HCT116 (cell line): ENCODE data around the gene DELE1. TPM values are rescaled to one million over a fixed set of nuclear protein-coding genes. Genes with fewer than 3 reads are reported as not detected.

Experiments
- ATAC-seq: fragments of 200-7000 bp; cut with Tn5 transposase; 2 replicates; pipeline ENCODE4 v1.9.1; 2020; ENCODE audit warnings: mild to moderate bottlenecking, moderate library complexity
- BruUV-seq: library from RNA; stranded (reverse); fragments of 400-500 nt; replicated peaks from 2 replicates; lab custom pipeline; 2021; lab: Mats Ljungman, UMichigan
- CTCF ChIA-PET: fragments of 300-600 bp; sonication (Branson Sonifier 250); formaldehyde crosslinking; loops from one replicate; lab custom pipeline; 2021; ENCODE audit warnings: antibody characterized with exemption; lab: Charles Lee
- POLR2A ChIA-PET: fragments of 300-600, 350-600 bp; sonication (Branson Sonifier 250); formaldehyde crosslinking; loops from one replicate; lab custom pipeline; 2021; ENCODE audit warnings: antibody characterized with exemption; lab: Charles Lee
- RAD21 ChIA-PET, 2 experiments: fragments of 300-600 bp; sonication (Branson Sonifier 250); formaldehyde crosslinking; loops; one replicate each; lab custom pipeline; 2023; ENCODE audit warnings: low total read pairs in 2 of 2; ENCODE audit not compliant: uncharacterized antibody in 2 of 2, unreplicated experiment in 2 of 2, low non-redundant PET in 1 of 2; lab: Charles Lee
- DNase-seq: peaks from one replicate; pipeline ENCODE4 v3.0.0-alpha.2; 2010; ENCODE audit warnings: low read depth, low spot score
- H2AFZ ChIP-seq: fragments of 200-600 bp; shearing (Covaris generic), sonication (generic); 2 replicates; pipeline ENCODE4 v1.6.1; 2017; ENCODE audit warnings: low read depth, mixed run types, mixed read lengths, antibody characterized with exemption, low read length; ENCODE audit not compliant: poor library complexity, severe bottlenecking
- H3K27ac ChIP-seq: 2 replicates; pipeline ENCODE4 v1.5.1; 2012; ENCODE audit warnings: low read depth, low read length
- H3K27me3 ChIP-seq: fragments of 200-600 bp; sonication (generic); 2 replicates; pipeline ENCODE4 v1.6.1; 2016; ENCODE audit warnings: mixed run types, low read length, mixed read lengths; ENCODE audit not compliant: insufficient read depth
- H3K36me3 ChIP-seq, 2 experiments: fragments of 200-500 bp in 1 of 2; fragments of 200-600 bp in 1 of 2; sonication (Bioruptor generic) in 1 of 2; sonication (generic) in 1 of 2; 2 replicates each; pipeline versions ENCODE4 v1.5.1 to v1.6.1; 2014 to 2016; ENCODE audit warnings: low read length in 2 of 2, inconsistent platforms in 1 of 2, mixed read lengths in 1 of 2, mixed run types in 1 of 2; ENCODE audit not compliant: insufficient read depth in 2 of 2, control insufficient read depth in 1 of 2
- H3K4me1 ChIP-seq, 2 experiments: fragments of 200-600 bp in 1 of 2; sonication (generic) in 1 of 2; 2 replicates each; pipeline versions ENCODE4 v1.5.1 to v1.6.1; 2012 to 2017; ENCODE audit warnings: low read length in 2 of 2, inconsistent platforms in 1 of 2, mild to moderate bottlenecking in 1 of 2, mixed read lengths in 1 of 2, mixed run types in 1 of 2, moderate library complexity in 1 of 2; ENCODE audit not compliant: insufficient read depth in 2 of 2, control insufficient read depth in 1 of 2
- H3K4me2 ChIP-seq: fragments of 200-600 bp; sonication (generic); 2 replicates; pipeline ENCODE4 v1.6.1; 2017; ENCODE audit warnings: mixed run types, low read length, mixed read lengths
- H3K4me3 ChIP-seq, 2 experiments: fragments of 200-600 bp in 1 of 2; sonication (generic) in 1 of 2; replicated peaks in 1 of 2; 2 replicates each; pipeline ENCODE4 v1.5.1; 2011 to 2016; ENCODE audit warnings: low read length in 2 of 2, control low read depth in 1 of 2, low read depth in 1 of 2, mild to moderate bottlenecking in 1 of 2, mixed read lengths in 1 of 2, mixed run types in 1 of 2
- H3K79me2 ChIP-seq: fragments of 200-600 bp; sonication (generic); 2 replicates; pipeline ENCODE4 v1.6.1; 2017; ENCODE audit warnings: mild to moderate bottlenecking, mixed run types, low read length, moderate library complexity, mixed read lengths; ENCODE audit not compliant: insufficient read depth
- H3K9ac ChIP-seq: fragments of 200-600 bp; sonication (generic); 2 replicates; pipeline ENCODE4 v1.6.1; 2016; ENCODE audit warnings: low read length, mixed read lengths
- H3K9me2 ChIP-seq: fragments of 200-600 bp; sonication (generic), shearing (Covaris generic); 2 replicates; pipeline ENCODE4 v1.6.1; 2017; ENCODE audit warnings: mixed run types, mild to moderate bottlenecking, moderate library complexity; ENCODE audit not compliant: insufficient read depth
- H3K9me3 ChIP-seq, 2 experiments: fragments of 200-500 bp in 1 of 2; fragments of 200-600 bp in 1 of 2; sonication (Bioruptor generic) in 1 of 2; sonication (generic) in 1 of 2; 2 replicates each; pipeline ENCODE4 v1.6.1; 2014 to 2017; ENCODE audit warnings: low read length in 2 of 2, mixed read lengths in 2 of 2, inconsistent platforms in 1 of 2, low read depth in 1 of 2, mild to moderate bottlenecking in 1 of 2, mixed run types in 1 of 2, moderate library complexity in 1 of 2; ENCODE audit not compliant: control insufficient read depth in 1 of 2, insufficient read depth in 1 of 2
- H4K20me1 ChIP-seq: fragments of 200-600 bp; sonication (generic), shearing (Covaris generic); 2 replicates; pipeline ENCODE4 v1.6.1; 2017; ENCODE audit warnings: mixed run types, mild to moderate bottlenecking, moderate library complexity; ENCODE audit not compliant: insufficient read depth
- CBX3 ChIP-seq: IDR thresholded peaks from 2 replicates; pipeline ENCODE4 v1.6.1; 2012; ENCODE audit warnings: low read depth
- CEBPB ChIP-seq: IDR thresholded peaks from 2 replicates; pipeline ENCODE4 v1.6.1; 2012; ENCODE audit warnings: low read depth
- EZH2 ChIP-seq: fragments of 200-600 bp; sonication (generic); IDR thresholded peaks from 2 replicates; pipeline ENCODE4 v1.6.1; 2017; ENCODE audit warnings: antibody characterized with exemption, mixed run types
- JUND ChIP-seq: IDR thresholded peaks from 2 replicates; pipeline ENCODE4 v1.6.1; 2012
- POLR2A ChIP-seq: IDR thresholded peaks from 2 replicates; pipeline ENCODE4 v1.7.0; 2011; ENCODE audit warnings: borderline replicate concordance; ENCODE audit not compliant: insufficient read depth, insufficient read length; ENCODE audit errors: extremely low read depth
- RAD21 ChIP-seq: IDR thresholded peaks from 2 replicates; pipeline ENCODE4 v1.6.1; 2012; ENCODE audit warnings: low read depth, mild to moderate bottlenecking
- REST ChIP-seq: IDR thresholded peaks from 2 replicates; pipeline ENCODE4 v1.6.1; 2012; ENCODE audit warnings: low read depth
- SIN3A ChIP-seq: IDR thresholded peaks from 2 replicates; pipeline ENCODE4 v1.6.1; 2012; ENCODE audit warnings: low read depth
- SP1 ChIP-seq: IDR thresholded peaks from 2 replicates; pipeline ENCODE4 v1.6.1; 2012; ENCODE audit warnings: low read depth
- ZFX ChIP-seq: fragments of 450-650 bp; IDR thresholded peaks from 2 replicates; pipeline ENCODE4 v1.6.1; 2017
- ZNF274 ChIP-seq: fragments of 200-500 bp; sonication (Bioruptor generic); IDR thresholded peaks from 2 replicates; pipeline ENCODE4 v1.6.1; 2014; ENCODE audit warnings: mild to moderate bottlenecking, low read depth, low read length, inconsistent platforms
- intact Hi-C: fragments of 100-400 bp; cut with micrococcal nuclease; formaldehyde crosslinking; loops from 2 replicates; pipeline ENCODE4 v1.10.0; 2022
- total RNA-seq: library from RNA; stranded (reverse); gene quantifications from one replicate; pipeline ENCODE4 v1.2.1, GENCODE V29; 2021; ENCODE audit not compliant: unreplicated experiment
- TF ChIP-seq, protein P1 (sequence below): IDR thresholded peaks from 2 replicates; pipeline ENCODE4 v1.6.1; 2012

The DELE1 gene
- total RNA-seq, 1 experiment from 2014 or later: 74.1 TPM

GRCh38 chr5:141949511-141949910, 25.8 kb downstream of the DELE1 start:
- Histone ChIP-seq H3K4me2 (no peak overlapping the region), H3K27ac (no peak overlapping the region), H3K79me2 (no peaks in the 10 kb centered on the region), H3K9ac (no peak overlapping the region), H3K36me3 (no peaks in the 10 kb centered on the region), H3K27me3 (no peaks in the 10 kb centered on the region), H3K4me1 (no peaks in the 10 kb centered on the region), H4K20me1 (no peaks in the 10 kb centered on the region), H3K9me2 (no peaks in the 10 kb centered on the region), H2AFZ (no peak overlapping the region), H3K9me3 (no peaks in the 10 kb centered on the region), H3K4me3 (no peak overlapping the region)
- ChIA-PET POLR2A (no interaction called here), RAD21 (no interaction called here), CTCF (no interaction called here)
- DNase-seq (no peak), ATAC-seq (no peak)
- no TSS peak for BruUV-seq
- intact Hi-C loops: no loop called here
- TF ChIP-seq CEBPB: no peak
- TF ChIP-seq CBX3: no peak
- TF ChIP-seq, protein P1, sequence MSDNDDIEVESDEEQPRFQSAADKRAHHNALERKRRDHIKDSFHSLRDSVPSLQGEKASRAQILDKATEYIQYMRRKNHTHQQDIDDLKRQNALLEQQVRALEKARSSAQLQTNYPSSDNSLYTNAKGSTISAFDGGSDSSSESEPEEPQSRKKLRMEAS: no peak
- TF ChIP-seq SIN3A: no peak
- no peak for TF ChIP-seq EZH2
- TF ChIP-seq REST: no peak
- TF ChIP-seq JUND: no peak
- TF ChIP-seq ZNF274: no peak
- TF ChIP-seq SP1: no peak
- TF ChIP-seq POLR2A: no peak
- no peak for TF ChIP-seq ZFX
- no peak for TF ChIP-seq RAD21
